SK-N-SH treated with all-trans-retinoic acid at 6 μM for 48 hours (cell line): Measurements from ENCODE around the gene SMPD3.
A peak's percentile ranks its signal among the peaks of the same experiment; 100 is the strongest.

Experiments
- ATAC-seq: fragments of 200-7000 bp; cut with Tn5 transposase; 3 replicates; pipeline ENCODE4 v1.9.1; 2020; ENCODE audit warnings: mild to moderate bottlenecking, moderate library complexity
- ARNTL ChIP-seq: fragments of 450-650 bp; formaldehyde crosslinking; IDR thresholded peaks from 2 replicates; pipeline ENCODE4 v1.5.0; 2020; ENCODE audit warnings: low read depth, mild to moderate bottlenecking, moderate library complexity, borderline replicate concordance
- BACH2 ChIP-seq: fragments of 250-450 bp; sonication (Bioruptor Pico); IDR thresholded peaks from 2 replicates; pipeline ENCODE4 v1.9.0; 2021; ENCODE audit warnings: mild to moderate bottlenecking, borderline replicate concordance
- CSDC2 ChIP-seq: fragments of 250-450 bp; sonication (Bioruptor Pico); IDR thresholded peaks from 2 replicates; pipeline ENCODE4 v1.5.0; 2020; ENCODE audit warnings: mild to moderate bottlenecking, moderate library complexity
- ESRRG ChIP-seq: fragments of 250-450 bp; sonication (Bioruptor Pico); IDR thresholded peaks from 2 replicates; pipeline ENCODE4 v1.6.1; 2021; ENCODE audit warnings: mild to moderate bottlenecking
- ISL1 ChIP-seq: fragments of 250-450 bp; sonication (Bioruptor Pico); IDR thresholded peaks from 2 replicates; pipeline ENCODE4 v2.1.2; 2022; ENCODE audit warnings: mild to moderate bottlenecking, moderate library complexity
- OSR1 ChIP-seq: fragments of 250-450 bp; sonication (Bioruptor Pico); IDR thresholded peaks from 2 replicates; pipeline ENCODE4 v1.8.0; 2022; ENCODE audit warnings: moderate library complexity, mild to moderate bottlenecking, inconsistent platforms
- PPARA ChIP-seq: fragments of 250-450 bp; sonication (Bioruptor Pico); IDR thresholded peaks from 2 replicates; pipeline ENCODE4 v1.5.0; 2020; ENCODE audit warnings: mild to moderate bottlenecking, borderline replicate concordance
- RARB ChIP-seq: fragments of 250-450 bp; sonication (Bioruptor Pico); IDR thresholded peaks from 2 replicates; pipeline ENCODE4 v1.8.0; 2021; ENCODE audit warnings: mild to moderate bottlenecking, moderate library complexity
- SNAI2 ChIP-seq: fragments of 250-450 bp; sonication (Bioruptor Pico); IDR thresholded peaks from 2 replicates; pipeline ENCODE4 v1.5.0; 2020; ENCODE audit warnings: mild to moderate bottlenecking, moderate library complexity
- TCF4 ChIP-seq: fragments of 250-450 bp; sonication (Bioruptor Pico); IDR thresholded peaks from 2 replicates; pipeline ENCODE4 v1.8.0; 2021; ENCODE audit warnings: mild to moderate bottlenecking, moderate library complexity, borderline replicate concordance
- TOX ChIP-seq: fragments of 250-450 bp; sonication (Bioruptor Pico); IDR thresholded peaks from 2 replicates; pipeline ENCODE4 v1.8.0; 2021; ENCODE audit warnings: mild to moderate bottlenecking, moderate library complexity, borderline replicate concordance
- TSHZ2 ChIP-seq: fragments of 250-450 bp; sonication (Bioruptor Pico); IDR thresholded peaks from 2 replicates; pipeline ENCODE4 v1.5.0; 2020; ENCODE audit warnings: mild to moderate bottlenecking, moderate library complexity
- ZC3H10 ChIP-seq: fragments of 250-450 bp; sonication (Bioruptor Pico); IDR thresholded peaks from 2 replicates; pipeline ENCODE4 v1.5.1; 2021; ENCODE audit warnings: mild to moderate bottlenecking, moderate library complexity
- ZFP3 ChIP-seq: fragments of 250-450 bp; sonication (Bioruptor Pico); IDR thresholded peaks from 2 replicates; pipeline ENCODE4 v1.5.0; 2020; ENCODE audit warnings: mild to moderate bottlenecking, moderate library complexity
- ZFP30 ChIP-seq: fragments of 450-650 bp; formaldehyde crosslinking; IDR thresholded peaks from 2 replicates; pipeline ENCODE4 v1.5.0; 2022; ENCODE audit warnings: mild to moderate bottlenecking, moderate library complexity
- ZNF565 ChIP-seq: fragments of 450-650 bp; formaldehyde crosslinking; conservative IDR thresholded peaks from 2 replicates; pipeline ENCODE4 v1.5.0; 2020; ENCODE audit warnings: low read depth, mild to moderate bottlenecking, moderate library complexity
- TF ChIP-seq, protein P1 (sequence below): fragments of 250-450 bp; sonication (Bioruptor Pico); IDR thresholded peaks from 2 replicates; pipeline ENCODE4 v1.5.1; 2020; ENCODE audit warnings: low read depth, mild to moderate bottlenecking, moderate library complexity
- TF ChIP-seq, protein P2 (sequence below): fragments of 250-450 bp; sonication (Bioruptor Pico); IDR thresholded peaks from 2 replicates; pipeline ENCODE4 v1.8.0; 2021; ENCODE audit warnings: low read depth, mild to moderate bottlenecking, moderate library complexity, borderline replicate concordance
- TF ChIP-seq, protein P3 (sequence below): fragments of 250-450 bp; sonication (Bioruptor Pico); IDR thresholded peaks from 2 replicates; pipeline ENCODE4 v1.5.1; 2021; ENCODE audit warnings: mild to moderate bottlenecking, moderate library complexity

Gene SMPD3

DNA sequence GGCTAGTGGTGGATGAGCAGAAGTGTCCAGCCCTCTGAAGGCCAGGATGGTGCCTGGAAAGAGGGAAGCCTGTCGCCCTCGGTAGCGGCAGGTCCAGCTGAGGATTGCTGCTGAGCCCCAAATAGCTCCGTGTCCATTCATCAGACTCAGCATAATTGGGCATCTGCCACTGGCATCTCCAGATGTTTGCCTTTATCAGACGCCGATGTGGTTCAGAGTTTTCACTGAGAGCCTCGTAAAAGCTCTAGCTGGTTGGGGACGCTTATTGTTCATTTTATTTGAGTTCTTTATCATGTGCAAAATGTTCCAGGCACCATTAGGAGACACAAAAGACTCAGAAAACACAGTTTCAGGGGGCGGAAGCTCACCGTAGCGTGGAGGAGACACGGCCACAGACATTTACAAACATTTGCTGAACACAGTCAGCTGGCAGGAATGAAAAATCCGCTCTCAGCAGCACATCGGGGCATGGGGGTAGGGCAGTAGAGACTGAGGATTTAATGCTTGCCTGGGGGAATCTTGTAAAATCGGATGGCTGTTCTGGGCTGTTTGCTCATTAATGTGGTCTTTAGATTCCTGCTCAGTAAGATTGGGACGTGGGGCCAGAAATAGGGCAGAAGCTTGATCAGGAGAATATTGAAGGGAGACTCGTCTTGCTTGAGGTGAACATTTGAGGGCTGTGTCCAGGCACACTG is 41.7 kb downstream of the SMPD3 start:
- TF ChIP-seq ZFP30 (CRISPR knock-in tag) (no peak), ZNF565 (no peak), ISL1 (CRISPR knock-in tag) (no peak), PPARA (CRISPR knock-in tag) (no peak), RARB (no peak), TSHZ2 (CRISPR knock-in tag) (no peak), ZC3H10 (CRISPR knock-in tag) (no peak)
- TF ChIP-seq, protein P1, sequence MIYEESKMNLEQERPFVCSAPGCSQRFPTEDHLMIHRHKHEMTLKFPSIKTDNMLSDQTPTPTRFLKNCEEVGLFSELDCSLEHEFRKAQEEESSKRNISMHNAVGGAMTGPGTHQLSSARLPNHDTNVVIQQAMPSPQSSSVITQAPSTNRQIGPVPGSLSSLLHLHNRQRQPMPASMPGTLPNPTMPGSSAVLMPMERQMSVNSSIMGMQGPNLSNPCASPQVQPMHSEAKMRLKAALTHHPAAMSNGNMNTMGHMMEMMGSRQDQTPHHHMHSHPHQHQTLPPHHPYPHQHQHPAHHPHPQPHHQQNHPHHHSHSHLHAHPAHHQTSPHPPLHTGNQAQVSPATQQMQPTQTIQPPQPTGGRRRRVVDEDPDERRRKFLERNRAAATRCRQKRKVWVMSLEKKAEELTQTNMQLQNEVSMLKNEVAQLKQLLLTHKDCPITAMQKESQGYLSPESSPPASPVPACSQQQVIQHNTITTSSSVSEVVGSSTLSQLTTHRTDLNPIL (CRISPR knock-in tag), result no peak
- TF ChIP-seq, protein P2, sequence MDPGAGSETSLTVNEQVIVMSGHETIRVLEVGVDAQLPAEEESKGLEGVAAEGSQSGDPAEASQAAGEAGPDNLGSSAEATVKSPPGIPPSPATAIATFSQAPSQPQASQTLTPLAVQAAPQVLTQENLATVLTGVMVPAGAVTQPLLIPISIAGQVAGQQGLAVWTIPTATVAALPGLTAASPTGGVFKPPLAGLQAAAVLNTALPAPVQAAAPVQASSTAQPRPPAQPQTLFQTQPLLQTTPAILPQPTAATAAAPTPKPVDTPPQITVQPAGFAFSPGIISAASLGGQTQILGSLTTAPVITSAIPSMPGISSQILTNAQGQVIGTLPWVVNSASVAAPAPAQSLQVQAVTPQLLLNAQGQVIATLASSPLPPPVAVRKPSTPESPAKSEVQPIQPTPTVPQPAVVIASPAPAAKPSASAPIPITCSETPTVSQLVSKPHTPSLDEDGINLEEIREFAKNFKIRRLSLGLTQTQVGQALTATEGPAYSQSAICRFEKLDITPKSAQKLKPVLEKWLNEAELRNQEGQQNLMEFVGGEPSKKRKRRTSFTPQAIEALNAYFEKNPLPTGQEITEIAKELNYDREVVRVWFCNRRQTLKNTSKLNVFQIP (CRISPR knock-in tag), result no peak
- peak; percentile 68 for ATAC-seq

- TF ChIP-seq, protein P3, sequence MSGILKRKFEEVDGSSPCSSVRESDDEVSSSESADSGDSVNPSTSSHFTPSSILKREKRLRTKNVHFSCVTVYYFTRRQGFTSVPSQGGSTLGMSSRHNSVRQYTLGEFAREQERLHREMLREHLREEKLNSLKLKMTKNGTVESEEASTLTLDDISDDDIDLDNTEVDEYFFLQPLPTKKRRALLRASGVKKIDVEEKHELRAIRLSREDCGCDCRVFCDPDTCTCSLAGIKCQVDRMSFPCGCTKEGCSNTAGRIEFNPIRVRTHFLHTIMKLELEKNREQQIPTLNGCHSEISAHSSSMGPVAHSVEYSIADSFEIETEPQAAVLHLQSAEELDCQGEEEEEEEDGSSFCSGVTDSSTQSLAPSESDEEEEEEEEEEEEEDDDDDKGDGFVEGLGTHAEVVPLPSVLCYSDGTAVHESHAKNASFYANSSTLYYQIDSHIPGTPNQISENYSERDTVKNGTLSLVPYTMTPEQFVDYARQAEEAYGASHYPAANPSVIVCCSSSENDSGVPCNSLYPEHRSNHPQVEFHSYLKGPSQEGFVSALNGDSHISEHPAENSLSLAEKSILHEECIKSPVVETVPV (CRISPR knock-in tag), result no peak
- no peak for TF ChIP-seq SNAI2 (CRISPR knock-in tag)
- no peak for TF ChIP-seq ZNF565
- no peak for TF ChIP-seq BACH2 (CRISPR knock-in tag)
- TF ChIP-seq ZC3H10 (CRISPR knock-in tag), result no peak
- TF ChIP-seq ESRRG (CRISPR knock-in tag), result no peak
- no peak for TF ChIP-seq ARNTL
- TF ChIP-seq ZFP3 (CRISPR knock-in tag), result no peak
- TF ChIP-seq RARB, result no peak
- TF ChIP-seq TCF4 (CRISPR knock-in tag), result no peak
- TF ChIP-seq ISL1 (CRISPR knock-in tag), result no peak
- no peak for TF ChIP-seq CSDC2 (CRISPR knock-in tag)
- ATAC-seq, result no peak
These were observed 43.5 kb downstream of the SMPD3 start for GRCh38 chr16:68404736-68405345.

DNA sequence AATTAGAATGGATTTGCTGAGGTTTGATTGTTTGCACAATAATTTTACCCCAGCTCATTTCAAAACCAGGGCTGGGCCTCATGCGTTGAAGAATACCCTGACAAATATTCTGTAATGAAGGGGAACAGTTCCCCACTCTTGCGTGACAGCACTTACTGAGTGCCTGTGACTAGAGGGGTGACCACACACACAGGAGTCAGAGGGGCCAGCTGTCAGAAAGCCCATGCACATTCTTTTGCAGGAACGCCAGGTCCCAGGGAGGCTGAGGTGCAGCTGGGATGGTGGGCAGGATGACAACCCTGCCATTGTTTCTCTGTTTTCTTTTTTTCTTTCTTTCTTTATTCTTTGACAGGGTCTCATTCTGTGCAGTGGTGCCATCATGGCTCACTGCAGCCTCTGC is 44.6 kb downstream of the SMPD3 start:
- no peak for TF ChIP-seq TCF4 (CRISPR knock-in tag)
- no peak for TF ChIP-seq TOX (CRISPR knock-in tag)
- TF ChIP-seq RARB, result no peak
- no peak for TF ChIP-seq ZFP3 (CRISPR knock-in tag)
- TF ChIP-seq ZNF565, result no peak
- TF ChIP-seq OSR1 (CRISPR knock-in tag), result no peak
- TF ChIP-seq, protein P3 (CRISPR knock-in tag), result no peak
- no peak for ATAC-seq
